CD4-positive, alpha-beta T cell treated with Interleukin-17A for 4 hours (primary cell): Measurements from ENCODE around the gene NLRC3.
A peak's percentile ranks its signal among the peaks of the same experiment; 100 is the strongest.
"Not testable (repeated sequence)": the region's sequence is repeated elsewhere in the genome, so short reads cannot be mapped to it uniquely, and the experiment has no call there.

Experiments used
- DNase-seq: peaks from one replicate; pipeline ENCODE4 v3.0.0-alpha.2; 2020; ENCODE audit warnings: mixed read lengths

Gene NLRC3

DNA sequence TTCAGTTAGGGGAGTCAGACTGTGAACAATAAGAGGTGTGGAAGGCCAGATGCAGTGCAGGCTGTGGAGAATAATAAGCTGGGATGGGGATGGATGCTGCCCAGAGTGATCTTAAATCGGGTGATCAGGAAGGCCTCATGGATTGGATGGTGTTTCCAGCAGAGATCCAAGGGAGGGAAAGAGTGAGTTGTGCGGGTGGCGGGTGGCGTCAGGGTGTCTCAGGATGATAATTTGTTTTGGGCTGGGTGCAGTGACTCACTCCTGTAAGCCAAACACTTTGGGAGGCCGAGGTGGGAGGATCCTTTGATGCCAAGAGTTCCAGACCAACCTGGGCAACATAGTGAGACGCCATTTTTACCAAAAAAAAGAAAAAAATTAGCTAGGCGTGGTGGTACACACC is 68.5 kb downstream of the NLRC3 start:
- DNase-seq = peak; percentile 46

DNA sequence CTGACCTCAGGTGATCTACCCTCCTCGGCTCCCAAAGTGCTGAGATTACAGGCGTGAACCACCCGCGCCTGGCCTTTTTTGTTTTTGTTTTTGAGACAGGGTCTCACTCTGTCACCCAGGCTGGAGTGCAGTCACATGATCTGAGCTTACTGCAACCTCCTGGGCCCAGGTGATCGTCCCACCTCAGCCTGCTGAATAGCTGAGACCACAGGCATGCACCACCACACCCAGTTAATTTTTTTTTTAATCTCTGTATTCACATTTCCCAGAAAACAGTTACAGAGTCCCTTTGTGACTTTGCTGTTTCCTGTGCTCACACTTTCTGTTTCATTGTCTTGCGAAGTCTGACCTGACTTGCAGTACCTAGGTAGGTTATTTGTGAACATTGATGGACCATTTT is 73.7 kb downstream of the NLRC3 start:
- DNase-seq = peak; percentile 74

DNA sequence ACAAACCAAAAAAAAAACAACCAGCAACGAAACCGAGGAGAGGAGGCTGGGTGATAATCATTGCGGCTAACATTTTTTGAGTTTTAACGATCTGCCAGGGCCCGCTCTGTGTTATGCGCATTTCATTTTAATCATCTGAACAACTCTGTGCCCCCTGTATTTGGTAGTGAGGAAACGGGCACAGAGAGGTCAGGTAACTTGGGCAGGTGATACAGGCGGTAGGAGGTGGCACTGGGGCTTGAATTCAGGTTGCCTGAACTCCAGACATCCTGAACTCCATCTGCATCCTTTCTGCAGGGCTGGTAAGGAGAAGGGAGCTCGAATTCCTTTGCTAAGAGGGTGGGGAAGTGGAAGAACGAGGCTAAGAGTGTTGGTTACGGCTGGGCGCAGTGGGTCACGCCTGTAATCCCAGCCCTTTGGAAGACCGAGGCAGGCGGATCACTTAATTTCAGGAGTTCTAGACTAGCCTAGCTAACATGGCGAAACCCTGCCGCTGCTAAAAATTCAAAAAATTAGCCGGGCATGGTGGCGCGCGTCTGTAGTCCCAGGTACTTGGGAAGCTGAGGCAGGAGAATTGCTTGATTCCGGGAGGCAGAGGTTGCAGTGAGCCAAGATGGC is 75.3 kb downstream of the NLRC3 start:
- no peak for DNase-seq

DNA sequence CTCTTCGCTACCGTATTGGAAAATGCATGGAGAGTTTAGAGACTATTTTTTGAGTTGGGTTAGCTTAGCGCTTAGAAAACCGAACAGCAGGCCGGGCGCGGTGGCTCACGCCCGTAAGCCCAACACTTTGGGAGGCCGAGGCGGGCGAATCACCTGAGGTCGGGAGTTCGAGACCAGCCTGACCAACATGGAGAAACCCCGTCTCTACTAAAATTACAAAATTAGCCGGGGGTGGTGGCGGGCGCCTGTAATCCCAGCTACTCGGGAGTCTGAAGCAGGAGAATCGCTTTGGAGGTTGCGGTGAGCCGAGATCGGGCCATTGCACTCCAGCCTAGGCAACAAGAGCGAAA is 75.8 kb downstream of the NLRC3 start:
- not testable (repeated sequence) for DNase-seq

DNA sequence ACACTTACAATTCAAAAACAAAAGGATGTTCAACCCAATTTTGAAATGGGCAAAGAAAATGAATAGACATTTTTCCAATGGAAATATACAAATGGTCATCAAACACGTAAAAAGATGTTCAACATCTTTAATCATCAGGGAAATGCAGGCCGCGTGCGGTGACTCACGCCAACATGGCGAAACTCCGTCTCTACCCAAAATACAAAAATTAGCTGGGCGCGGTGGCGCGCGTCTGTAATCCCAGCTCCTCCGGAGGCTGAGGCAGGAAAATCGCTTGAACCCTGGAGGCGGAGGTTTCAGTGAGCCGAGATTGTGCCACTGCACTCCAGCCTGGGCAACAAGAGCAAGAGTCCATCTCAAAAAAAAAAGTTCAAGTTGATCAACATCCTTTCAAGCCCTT is 78.2 kb downstream of the NLRC3 start:
- DNase-seq = peak; percentile 1

DNA sequence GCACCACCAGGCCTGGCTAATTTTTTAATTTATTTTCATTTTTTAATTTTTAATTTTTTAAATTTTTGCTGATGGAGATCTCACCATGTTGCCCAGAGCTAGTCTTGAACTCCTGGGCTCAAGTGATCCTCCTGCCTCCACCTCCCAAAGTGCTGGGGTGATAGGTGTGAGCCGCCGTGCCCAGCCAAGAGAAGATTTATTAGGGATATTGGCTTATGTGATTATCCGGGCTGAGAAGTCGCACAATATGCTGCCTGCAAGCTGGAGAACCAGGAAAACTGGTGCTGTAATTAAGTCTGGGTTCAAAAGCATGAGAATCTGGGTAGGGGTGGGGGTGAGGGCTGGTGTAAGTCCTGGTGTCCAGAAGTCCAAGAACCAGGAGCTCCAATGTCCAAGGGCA is 79.4 kb downstream of the NLRC3 start:
- DNase-seq = no peak

DNA sequence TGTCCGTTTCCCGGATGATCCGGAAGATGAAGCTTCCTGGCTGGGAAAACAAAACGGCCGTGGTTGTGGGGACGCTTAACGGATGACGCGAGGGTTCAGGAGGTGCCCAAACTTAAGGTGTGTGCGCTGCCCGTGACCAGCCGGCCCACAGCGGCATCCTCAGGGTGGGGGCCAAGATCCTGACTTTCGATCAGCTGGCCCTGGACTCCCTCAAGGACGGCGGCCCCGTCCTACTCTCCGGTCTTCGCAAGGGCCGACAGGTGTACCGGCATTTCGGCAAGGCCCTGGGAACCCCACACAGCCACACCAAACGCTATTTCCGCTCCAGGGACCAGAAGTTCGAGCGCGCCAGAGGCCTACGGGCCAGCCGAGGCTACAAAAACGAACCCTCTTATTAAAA is 80.8 kb downstream of the NLRC3 start:
- DNase-seq = no peak

DNA sequence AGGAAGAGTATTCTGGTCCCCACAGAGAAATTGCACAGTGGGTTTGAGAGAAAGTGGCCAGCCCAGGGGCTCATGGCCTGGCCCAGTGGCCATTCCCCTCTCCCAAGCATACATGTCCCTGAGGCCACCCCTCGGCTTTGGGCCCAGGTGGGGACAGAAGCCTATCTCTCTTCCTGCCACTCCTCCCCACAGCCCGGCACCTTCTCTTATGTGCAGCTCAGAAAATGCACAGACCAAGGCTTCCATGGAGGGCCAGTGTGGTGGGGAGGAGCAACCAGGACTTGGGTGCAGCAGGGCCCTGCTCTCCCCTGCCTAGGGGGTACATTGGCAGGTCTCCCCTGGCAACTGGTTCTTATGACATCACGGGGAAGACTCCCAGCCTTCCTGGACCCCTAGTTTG is 82.0 kb downstream of the NLRC3 start, which contains the start of gene C16orf90:
Gene C16orf90 (minus strand): TSS at position 314 of the 400 bp plus-strand sequence. CDS start 68 bp downstream, at position 246.
- no peak for DNase-seq

DNA sequence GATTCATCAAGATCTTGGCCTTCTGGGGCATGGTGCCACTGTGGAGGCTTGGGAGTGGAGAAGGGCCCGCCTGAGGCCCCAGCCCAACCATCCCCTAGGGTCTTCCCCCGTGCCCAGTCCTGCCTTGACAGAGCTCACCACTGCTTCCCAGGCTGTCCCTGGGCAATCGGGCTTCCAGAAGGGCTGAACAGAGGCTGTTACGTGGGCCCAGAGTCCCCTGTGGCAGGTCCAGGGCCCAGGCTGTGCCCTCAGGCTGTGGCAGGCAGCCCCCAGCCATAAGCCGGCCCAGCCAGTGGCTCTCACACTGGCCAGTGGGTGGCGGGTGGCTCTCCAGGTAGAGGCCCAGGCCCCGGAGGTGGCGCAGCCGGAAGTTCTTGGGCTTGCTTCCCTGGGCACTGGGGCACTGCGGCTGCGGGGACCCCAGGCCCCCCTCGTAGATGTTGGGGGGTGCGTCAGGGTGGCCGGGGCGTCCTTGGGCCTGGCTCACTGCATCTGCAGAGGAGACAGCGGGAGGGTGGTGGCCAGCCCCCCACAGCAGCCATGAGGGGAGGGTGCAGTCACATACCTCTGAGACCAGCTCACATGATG is 82.7 kb downstream of the NLRC3 start:
- DNase-seq = peak; percentile 1

DNA sequence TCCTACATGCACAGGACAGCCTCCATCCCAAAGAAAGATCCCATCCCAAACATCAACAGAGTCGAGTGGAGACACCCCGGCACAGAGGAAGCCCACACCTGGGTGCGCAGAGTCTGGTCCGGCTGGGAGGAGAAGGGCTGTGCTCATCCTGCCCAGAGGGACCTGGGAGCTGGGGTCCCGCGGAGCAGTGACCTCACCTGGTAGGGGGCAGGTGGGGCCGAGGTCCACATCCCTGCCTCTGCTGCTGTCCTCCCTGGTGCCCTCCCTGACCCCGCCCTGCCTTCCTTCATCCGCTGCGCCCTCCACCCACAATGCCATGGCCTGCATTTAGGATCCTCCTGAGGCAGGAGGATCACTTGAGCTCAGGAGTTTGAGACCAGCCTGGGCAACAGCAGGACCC is 84.8 kb downstream of the NLRC3 start:
- DNase-seq = no peak

DNA sequence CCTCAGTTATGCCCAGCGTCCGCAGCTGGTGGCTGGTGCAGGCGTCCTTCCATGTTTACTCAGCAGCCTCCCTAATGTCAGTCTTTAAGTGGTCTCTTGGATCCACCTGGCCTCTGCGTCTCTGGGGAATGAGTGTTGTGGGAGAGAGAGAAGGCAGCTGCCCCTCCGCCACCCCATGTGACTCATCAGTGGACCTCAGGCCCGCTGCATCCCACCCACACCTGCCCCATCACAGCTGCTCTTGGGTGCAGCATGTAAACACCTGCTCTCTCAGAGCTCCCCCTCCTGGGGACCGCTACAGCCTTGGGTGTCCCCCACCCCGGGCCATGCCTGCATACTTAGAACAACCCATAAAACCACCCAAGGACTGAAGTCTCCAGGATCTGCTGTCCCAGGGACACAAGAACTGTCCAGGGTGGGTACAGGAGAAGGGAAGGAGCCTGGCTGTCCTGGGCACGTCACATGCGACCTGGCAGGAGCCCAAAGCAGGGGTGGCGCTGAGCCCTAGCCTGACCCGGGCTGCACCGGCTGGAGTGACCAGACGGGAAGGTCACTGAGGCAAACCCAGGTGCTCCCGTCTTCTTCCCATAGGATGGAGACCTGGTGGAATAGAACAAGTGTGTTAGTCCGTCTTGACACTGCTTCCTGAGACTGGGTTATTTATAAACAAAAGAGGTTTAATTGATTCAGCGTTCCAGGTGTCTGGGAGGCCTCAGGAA is 86.1 kb downstream of the NLRC3 start:
- DNase-seq = no peak
